ENCODE data around the gene ANO7. TPM values are rescaled to one million over a fixed set of nuclear protein-coding genes. Genes with fewer than 3 reads are reported as not detected.

Gene ANO7
- total RNA-seq, 1 experiment from 2014 or later, result 2.0 TPM

DNA sequence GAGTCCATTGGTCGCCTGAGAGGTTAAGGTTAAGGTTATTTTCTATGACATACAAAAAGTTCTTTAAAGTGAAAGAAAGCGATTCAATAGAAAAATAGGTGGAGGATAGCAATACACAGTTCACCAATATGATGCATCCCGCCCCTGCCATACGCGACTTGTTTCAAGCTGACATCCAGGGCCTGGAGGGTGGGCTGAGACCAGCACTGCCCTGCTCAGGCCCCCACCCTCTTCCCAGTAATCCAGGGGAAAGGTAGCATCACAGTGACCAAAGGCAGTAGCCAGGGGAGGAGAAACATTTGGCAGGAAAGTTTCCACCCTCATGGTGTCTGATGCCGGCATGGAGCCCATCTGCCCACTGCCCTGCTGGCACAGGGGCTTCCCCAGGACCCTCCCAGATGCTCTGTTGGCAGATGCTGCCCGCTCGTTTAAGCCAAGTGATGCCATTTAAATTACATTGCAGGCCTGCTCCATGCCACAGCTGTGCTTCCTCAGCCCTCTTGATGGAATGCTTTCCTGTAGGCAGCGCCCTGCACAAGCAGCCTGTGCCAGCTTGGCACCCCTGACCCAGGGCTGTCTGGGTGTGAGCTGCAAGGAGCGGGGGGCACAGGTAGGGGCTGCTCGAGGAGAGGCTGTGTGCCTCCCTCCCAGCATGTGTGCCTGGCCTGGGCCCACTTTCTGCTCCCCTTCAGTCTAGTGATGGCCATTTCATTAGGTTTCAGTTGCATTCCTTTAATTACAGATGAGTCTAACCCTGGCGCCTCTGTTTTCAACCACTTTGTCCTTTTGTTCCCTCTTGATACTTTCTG, 10.7 kb upstream of the ANO7 start:
- no peaks in the 10 kb centered on the region for H3K36me3 ChIP-seq (replicated peaks; ENCODE audit: control insufficient read depth, insufficient read depth, low read length)
- H3K4me3 ChIP-seq (ENCODE audit: insufficient read depth, low read depth, low read length), result no peak overlapping the region
- DNase-seq, result no peak
- no peaks in the 10 kb centered on the region for H3K27me3 ChIP-seq (ENCODE audit: control insufficient read depth, insufficient read depth, low read length)

DNA sequence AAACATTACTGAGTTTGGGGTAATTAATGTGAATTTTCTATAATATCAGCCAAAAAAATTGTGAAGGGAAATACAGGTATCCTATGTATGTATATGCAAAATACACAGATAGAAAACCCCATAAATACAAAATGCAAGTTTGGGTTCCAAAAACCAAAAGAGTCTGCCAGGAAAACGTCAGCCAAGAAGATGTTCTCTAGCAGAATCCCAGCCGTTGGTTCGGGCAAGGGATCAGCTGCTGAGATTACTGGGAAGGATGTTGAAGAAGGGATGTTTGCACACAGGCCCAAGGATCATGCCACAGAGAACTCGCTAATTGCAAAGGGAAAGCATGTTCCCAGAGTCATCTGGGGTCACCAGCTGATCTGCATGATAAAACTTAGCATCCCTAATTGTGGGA, 9.5 kb upstream of the ANO7 start:
- Histone ChIP-seq H3K36me3 (replicated peaks; ENCODE audit: control insufficient read depth, insufficient read depth, low read length) (no peaks in the 10 kb centered on the region), H3K4me3 (ENCODE audit: insufficient read depth, low read depth, low read length) (no peak overlapping the region)
- DNase-seq, result no peak

DNA sequence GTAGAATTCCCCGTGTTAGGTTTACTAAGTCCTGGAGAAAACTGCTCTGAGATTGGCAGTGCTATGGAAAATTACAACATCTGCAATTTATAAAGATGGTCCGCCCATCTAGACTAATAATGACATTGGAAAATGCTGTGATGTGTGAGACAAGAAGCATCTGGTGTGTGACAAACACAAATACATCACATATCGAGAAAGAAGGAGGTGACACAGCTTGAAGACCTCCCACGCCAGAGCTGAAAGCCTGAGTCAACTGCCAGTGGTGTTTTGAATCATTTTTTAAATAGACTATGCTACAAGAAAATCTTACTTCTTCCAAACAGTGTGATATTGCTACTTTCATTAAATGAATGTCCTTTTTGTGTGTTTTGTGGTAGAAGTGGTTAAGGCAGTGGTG, 8.6 kb upstream of the ANO7 start:
- no peak overlapping the region for H3K4me3 ChIP-seq (ENCODE audit: insufficient read depth, low read depth, low read length)
- no peaks in the 10 kb centered on the region for H3K36me3 ChIP-seq (replicated peaks; ENCODE audit: control insufficient read depth, insufficient read depth, low read length)
- DNase-seq, result no peak
- no peaks in the 10 kb centered on the region for H3K27me3 ChIP-seq (ENCODE audit: control insufficient read depth, insufficient read depth, low read length)

More for the DNA sequence above, 9.5 kb upstream of the ANO7 start:
- H3K27me3 ChIP-seq (ENCODE audit: control insufficient read depth, insufficient read depth, low read length), result no peaks in the 10 kb centered on the region

DNA sequence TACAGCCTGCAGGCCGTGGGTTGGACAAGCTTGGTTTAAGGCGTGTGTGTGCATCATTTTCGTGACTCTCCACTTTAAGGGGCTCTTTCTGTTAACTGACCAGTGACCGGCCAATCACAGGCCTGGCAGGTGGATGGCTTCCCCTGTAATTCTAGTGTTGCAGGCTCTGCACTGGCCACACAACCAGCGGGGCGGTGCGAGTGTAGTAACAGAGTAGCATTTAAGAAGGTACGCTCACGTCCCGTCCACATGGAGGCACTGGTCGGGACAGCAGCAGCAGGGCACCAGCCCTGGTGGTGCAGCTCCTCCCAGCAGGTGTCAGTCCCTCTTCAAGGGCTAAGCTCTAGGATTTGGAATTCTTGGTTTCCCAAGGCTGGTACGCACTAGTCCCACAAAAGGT, 8.0 kb upstream of the ANO7 start:
- H3K36me3 ChIP-seq (replicated peaks; ENCODE audit: control insufficient read depth, insufficient read depth, low read length), result no peaks in the 10 kb centered on the region
- no peaks in the 10 kb centered on the region for H3K27me3 ChIP-seq (ENCODE audit: control insufficient read depth, insufficient read depth, low read length)
- H3K4me3 ChIP-seq (ENCODE audit: insufficient read depth, low read depth, low read length), result no peak overlapping the region
- peak; percentile 94 for DNase-seq

DNA sequence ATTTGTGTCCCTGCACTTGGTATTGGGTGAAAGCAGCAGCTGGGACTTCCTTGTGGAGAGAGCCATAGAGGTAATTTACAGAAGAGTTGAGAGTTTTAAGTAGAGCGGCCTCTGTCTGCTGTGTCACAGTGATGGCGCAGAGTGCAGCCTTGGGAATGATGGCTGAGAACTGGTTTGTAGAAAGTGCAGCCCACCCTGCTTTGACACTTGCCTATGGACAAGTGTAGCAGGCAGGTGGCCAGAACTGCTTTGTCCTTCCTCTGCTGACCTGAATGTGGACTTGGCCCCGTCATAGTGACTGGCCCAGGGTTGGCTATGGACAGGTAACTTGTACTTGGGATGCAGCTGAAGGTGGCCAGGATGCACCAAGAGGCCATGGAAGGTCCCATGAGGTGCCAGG, 6.4 kb upstream of the ANO7 start:
- no peak for DNase-seq
- H3K4me3 ChIP-seq (ENCODE audit: insufficient read depth, low read depth, low read length), result no peak overlapping the region
- no peaks in the 10 kb centered on the region for H3K27me3 ChIP-seq (ENCODE audit: control insufficient read depth, insufficient read depth, low read length)
- H3K36me3 ChIP-seq (replicated peaks; ENCODE audit: control insufficient read depth, insufficient read depth, low read length), result no peaks in the 10 kb centered on the region

DNA sequence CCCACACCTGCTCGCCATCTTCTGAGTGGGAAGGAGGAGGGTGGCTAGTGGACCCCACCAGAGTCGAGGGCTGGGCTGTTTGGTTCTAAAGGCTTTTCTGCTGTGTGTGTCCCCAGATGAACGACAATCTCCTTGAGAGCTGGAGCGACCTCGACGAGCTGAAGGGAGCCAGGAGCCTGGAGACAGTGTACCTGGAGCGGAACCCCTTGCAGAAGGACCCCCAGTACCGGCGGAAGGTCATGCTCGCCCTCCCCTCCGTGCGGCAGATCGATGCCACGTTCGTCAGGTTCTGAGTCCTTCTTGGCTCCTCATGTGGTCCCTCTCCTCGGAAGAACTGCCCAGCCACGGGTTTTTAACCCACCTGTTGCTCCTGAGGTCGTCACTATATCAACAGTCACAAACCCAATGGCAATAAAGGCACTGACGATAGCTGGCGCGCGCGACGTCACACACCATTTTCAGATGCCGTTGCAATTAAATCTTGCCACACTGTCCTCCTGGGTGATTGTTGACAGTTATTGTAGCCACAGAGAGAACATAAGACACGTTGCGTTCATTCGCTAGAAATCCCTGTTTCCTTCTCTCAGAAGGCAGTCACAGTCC, 5.8 kb upstream of the ANO7 start:
- no peak for DNase-seq
- H3K27me3 ChIP-seq (ENCODE audit: control insufficient read depth, insufficient read depth, low read length), result no peaks in the 10 kb centered on the region
- H3K4me3 ChIP-seq (ENCODE audit: insufficient read depth, low read depth, low read length), result no peak overlapping the region
- H3K36me3 ChIP-seq (replicated peaks; ENCODE audit: control insufficient read depth, insufficient read depth, low read length), result no peaks in the 10 kb centered on the region

DNA sequence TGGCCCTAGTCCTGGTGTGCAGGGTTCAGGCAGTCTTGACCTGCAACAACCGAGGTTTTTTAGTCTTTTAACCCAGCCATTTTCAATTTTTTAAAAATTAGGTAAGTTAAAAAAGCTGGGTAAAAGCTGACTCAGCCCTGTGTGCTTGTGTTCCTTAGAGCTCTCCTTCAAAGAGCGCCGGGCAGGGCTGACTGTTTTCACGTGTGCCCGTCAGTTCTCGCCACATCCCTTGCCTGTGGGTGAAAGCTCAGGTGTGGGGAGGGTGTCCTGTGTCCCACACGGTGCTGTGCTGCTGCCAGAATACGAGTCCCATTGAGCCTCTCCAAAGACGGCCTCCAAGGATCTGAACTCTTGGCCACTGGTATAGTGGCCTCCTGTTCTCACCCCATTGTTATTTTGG, 5.3 kb upstream of the ANO7 start:
- Histone ChIP-seq H3K27me3 (ENCODE audit: control insufficient read depth, insufficient read depth, low read length) (no peaks in the 10 kb centered on the region), H3K36me3 (replicated peaks; ENCODE audit: control insufficient read depth, insufficient read depth, low read length) (no peaks in the 10 kb centered on the region), H3K4me3 (ENCODE audit: insufficient read depth, low read depth, low read length) (no peak overlapping the region)
- no peak for DNase-seq

DNA sequence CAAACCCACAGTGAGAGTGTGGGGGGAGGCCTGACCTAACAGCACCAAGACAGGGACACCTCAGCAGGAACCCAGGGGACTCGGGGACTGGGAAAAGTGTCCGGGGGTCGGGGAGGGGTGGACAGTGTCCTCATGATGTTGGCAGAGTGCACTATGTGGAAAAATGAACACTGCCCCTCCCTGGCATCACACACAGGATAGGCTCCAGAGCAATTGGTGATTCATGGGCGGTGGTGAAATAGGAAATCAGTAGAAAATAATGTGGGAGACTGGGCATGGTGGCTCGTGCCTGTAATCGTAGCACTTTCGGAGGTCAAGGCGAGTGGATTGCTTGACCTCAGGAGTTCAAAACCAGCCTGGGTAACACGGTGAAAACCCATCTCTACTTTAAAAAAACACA, 3.6 kb upstream of the ANO7 start:
- DNase-seq, result no peak

DNA sequence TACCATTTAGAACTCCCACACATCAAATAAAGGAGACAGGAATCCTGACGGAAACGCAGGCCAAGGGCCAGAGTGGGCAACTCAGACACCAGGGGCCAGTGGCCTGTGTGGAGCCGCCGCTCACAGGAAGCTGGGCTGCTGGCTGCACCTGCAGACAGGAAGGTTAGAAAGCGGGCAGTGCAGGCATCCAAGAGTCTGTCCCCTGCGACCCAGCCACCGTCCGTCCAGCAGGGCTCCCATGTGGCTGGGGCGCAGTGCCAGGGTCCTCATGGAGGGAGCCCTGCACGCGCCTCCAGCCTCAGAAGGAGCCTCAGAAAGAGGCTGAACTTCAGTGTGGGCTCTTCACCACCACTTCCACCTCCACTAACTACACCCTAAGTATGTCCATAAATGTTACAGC, 2.5 kb upstream of the ANO7 start:
- H3K27me3 ChIP-seq (ENCODE audit: control insufficient read depth, insufficient read depth, low read length), result no peaks in the 10 kb centered on the region
- H3K4me3 ChIP-seq (ENCODE audit: insufficient read depth, low read depth, low read length), result no peak overlapping the region
- DNase-seq, result peak; percentile 43
- H3K36me3 ChIP-seq (replicated peaks; ENCODE audit: control insufficient read depth, insufficient read depth, low read length), result no peaks in the 10 kb centered on the region

More for the DNA sequence above, 3.6 kb upstream of the ANO7 start:
- no peaks in the 10 kb centered on the region for H3K27me3 ChIP-seq (ENCODE audit: control insufficient read depth, insufficient read depth, low read length)
- H3K36me3 ChIP-seq (replicated peaks; ENCODE audit: control insufficient read depth, insufficient read depth, low read length), result no peaks in the 10 kb centered on the region
- H3K4me3 ChIP-seq (ENCODE audit: insufficient read depth, low read depth, low read length), result no peak overlapping the region

DNA sequence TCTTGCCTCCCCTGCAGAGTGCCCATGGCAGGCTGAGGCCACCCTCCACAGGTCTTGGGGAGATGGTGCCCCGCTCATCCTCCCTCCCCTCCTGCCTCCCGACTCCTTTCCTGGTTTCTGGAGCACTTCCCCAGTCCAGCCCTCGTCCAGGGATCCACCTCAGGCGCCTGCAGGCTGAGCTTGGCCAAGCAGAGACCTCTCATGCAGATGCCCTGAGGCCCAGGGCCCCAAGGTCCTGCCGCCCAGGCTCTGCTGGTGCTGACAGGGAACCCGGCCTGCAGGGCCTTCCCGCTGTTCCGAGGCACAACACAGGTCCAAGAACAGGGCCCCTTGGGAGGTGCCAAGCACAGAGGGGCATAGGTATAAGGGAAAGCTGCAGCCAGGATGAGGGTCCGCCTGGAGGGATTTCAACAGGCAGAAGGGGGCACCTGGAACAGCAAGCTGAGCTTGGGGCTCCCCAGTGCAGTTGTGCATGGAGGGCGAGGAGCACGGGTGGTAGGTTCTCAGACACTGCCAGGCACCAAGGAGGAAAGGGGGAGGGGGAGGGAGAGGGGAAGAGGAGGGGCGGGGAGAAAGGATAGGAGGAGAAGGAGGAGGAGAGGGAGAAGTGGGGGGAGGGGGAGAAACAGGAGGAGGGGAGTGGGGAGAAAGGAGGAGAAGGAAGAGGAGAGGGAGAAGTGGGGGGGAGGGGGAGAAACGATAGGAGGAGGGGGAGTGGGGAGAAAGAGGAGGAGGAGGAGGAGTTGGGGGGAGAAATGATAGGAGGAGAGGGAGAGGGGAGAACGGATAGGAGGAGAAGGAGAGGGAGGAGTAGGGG, 1.2 kb upstream of the ANO7 start:
- peak; percentile 65 for DNase-seq
- no peaks in the 10 kb centered on the region for H3K36me3 ChIP-seq (replicated peaks; ENCODE audit: control insufficient read depth, insufficient read depth, low read length)
- H3K27me3 ChIP-seq (ENCODE audit: control insufficient read depth, insufficient read depth, low read length), result no peaks in the 10 kb centered on the region
- H3K4me3 ChIP-seq (ENCODE audit: insufficient read depth, low read depth, low read length), result no peak overlapping the region

DNA sequence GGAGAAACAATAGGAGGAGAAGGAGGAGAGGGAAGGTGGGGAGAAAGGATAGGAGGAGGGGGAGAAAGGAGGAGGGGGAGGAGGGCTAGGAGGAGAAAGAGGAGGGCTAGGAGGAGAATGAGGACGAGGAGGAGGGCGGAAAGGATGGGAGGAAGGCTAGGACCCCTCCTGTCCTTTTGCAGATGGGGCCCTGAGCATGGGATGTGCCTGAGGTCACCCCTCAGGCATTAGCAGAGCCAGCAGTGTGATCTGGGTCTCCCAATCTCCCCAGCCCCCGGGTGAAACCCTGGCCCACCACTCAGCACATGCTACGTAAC, 601 bp upstream of the ANO7 start:
- no peak overlapping the region for H3K4me3 ChIP-seq (ENCODE audit: insufficient read depth, low read depth, low read length)
- DNase-seq, result peak; percentile 63
- no peaks in the 10 kb centered on the region for H3K27me3 ChIP-seq (ENCODE audit: control insufficient read depth, insufficient read depth, low read length)
- no peaks in the 10 kb centered on the region for H3K36me3 ChIP-seq (replicated peaks; ENCODE audit: control insufficient read depth, insufficient read depth, low read length)

DNA sequence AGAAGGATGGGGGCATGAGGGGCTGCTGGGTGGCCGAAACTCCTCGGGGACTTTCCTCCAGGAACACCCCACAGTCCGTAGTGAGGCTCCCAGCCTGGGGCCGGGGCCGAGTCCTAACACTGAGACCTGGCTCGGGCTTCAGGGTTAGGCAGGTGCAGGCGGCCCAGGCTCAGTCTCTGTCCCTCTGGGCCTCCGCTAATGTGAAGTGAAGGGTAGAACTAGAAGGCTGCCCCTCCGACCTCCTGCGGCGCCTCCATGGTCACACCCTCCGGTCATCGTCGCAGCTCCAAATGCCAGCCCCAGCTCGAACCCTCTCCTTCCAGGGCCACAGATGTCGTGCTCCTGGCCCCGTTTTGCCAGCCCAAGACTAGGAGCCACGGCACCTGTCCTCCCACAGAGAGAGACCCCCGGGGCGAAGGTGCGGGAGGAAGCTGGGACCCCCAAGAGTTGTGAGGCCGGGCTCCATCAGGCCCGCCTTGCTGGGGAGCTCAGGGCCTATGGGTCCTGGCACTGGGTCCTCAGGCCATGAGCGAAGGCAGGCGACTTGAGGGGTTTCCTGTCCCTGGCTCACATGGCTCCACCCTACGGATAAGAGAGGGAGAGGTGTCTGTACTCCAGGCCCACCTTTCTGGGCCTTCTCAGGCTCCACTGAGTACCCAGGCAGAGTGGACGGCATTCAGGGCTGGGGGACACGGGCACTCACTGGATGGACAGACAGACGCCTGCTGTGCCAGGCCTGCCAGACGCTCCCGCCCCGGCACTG, 797 bp downstream of the ANO7 start:
- Histone ChIP-seq H3K4me3 (ENCODE audit: insufficient read depth, low read depth, low read length) (no peak overlapping the region), H3K36me3 (replicated peaks; ENCODE audit: control insufficient read depth, insufficient read depth, low read length) (no peaks in the 10 kb centered on the region), H3K27me3 (ENCODE audit: control insufficient read depth, insufficient read depth, low read length) (no peaks in the 10 kb centered on the region)
- peak; percentile 65 for DNase-seq

DNA sequence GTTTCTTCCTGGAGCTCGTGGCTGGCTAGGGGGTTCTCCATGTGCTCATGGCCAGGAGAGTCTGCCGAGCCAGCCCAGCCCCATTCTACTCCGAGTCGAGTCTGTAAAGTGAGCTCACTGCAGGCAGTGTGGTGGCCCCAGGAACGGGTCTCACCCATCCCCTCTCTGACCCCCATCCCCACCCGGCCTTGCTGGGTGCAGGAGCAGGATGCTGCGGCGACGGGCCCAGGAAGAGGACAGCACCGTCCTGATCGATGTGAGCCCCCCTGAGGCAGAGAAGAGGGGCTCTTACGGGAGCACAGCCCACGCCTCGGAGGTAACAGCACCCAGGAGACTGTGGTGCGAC, 1.4 kb downstream of the ANO7 start:
- H3K36me3 ChIP-seq (replicated peaks; ENCODE audit: control insufficient read depth, insufficient read depth, low read length), result no peaks in the 10 kb centered on the region
- peak; percentile 65 for DNase-seq
- no peak overlapping the region for H3K4me3 ChIP-seq (ENCODE audit: insufficient read depth, low read depth, low read length)
- no peaks in the 10 kb centered on the region for H3K27me3 ChIP-seq (ENCODE audit: control insufficient read depth, insufficient read depth, low read length)

DNA sequence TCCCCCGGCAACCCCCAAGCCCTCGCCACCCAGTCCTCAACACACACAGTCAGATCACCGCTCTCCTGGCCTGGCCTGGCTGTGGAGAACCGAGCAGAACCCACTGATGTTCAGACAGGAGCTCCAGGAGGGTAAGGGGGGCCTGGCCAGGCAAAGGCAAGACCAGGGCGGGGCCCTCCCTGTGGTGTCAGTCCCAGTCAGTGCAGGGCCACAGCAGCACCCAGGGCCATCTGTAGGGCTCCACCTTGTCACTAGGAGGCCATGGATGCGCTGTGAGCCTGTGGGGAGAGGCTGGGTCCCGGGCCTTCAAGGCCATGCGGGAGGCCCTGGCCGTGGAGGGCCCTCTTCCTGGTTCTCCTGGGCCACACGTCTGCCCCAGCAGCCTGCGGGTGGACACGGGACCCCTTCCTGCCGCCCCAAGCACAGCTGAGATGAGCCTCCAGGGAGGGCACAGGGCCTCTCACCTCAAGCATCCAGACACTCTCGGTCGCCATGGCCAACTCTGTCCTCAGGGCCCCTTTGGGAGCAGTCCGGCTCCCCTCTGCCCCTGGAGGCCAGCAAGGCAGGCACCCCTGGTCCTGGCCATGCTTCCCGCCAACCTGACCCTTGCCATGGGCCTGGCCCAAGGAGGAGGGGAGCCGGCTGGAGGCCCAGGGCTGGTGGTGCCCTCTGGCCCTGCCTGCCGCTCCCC, 2.0 kb downstream of the ANO7 start:
- Histone ChIP-seq H3K27me3 (ENCODE audit: control insufficient read depth, insufficient read depth, low read length) (no peaks in the 10 kb centered on the region), H3K4me3 (ENCODE audit: insufficient read depth, low read depth, low read length) (no peak overlapping the region), H3K36me3 (replicated peaks; ENCODE audit: control insufficient read depth, insufficient read depth, low read length) (no peaks in the 10 kb centered on the region)
- DNase-seq, result peak; percentile 64
